Stimulated activated naive B cell treated with anti-CD40 and anti-IgM and Interleukin-4, amounts not matched to agents 10 μg/mL and 1 μg/mL and 100 μg/mL, for 72 hours (primary cell): ENCODE measurements around the gene CENPN.

ENCODE experiments used
- ATAC-seq, 2 donors: fragments of 150-1000 bp; cut with Tn5 transposase; replicated peaks; 2 replicates each; pipeline ENCODE4 v1.10.0; 2021; ENCODE audit warnings: moderate library complexity in 1 of 2
- DNase-seq: peaks from one replicate; pipeline ENCODE4 v3.0.0; 2021
- H3K27ac Mint-ChIP-seq: one replicate; pipeline ENCODE4 v1.8.0; 2022; ENCODE audit warnings: mild to moderate bottlenecking, mixed read lengths
- H3K27me3 Mint-ChIP-seq, 2 donors: one replicate each; pipeline ENCODE4 v1.8.0; 2022; ENCODE audit warnings: mixed read lengths in 2 of 2
- H3K36me3 Mint-ChIP-seq, 2 donors: one replicate each; pipeline ENCODE4 v1.8.0; 2022; ENCODE audit warnings: mixed read lengths in 2 of 2, mild to moderate bottlenecking in 1 of 2
- H3K4me1 Mint-ChIP-seq, 2 donors: one replicate each; pipeline ENCODE4 v1.8.0; 2022; ENCODE audit warnings: mixed read lengths in 2 of 2, mild to moderate bottlenecking in 1 of 2
- H3K4me3 Mint-ChIP-seq, 2 donors: one replicate each; pipeline ENCODE4 v1.8.0; 2022; ENCODE audit warnings: mild to moderate bottlenecking in 2 of 2, mixed read lengths in 2 of 2, moderate library complexity in 1 of 2
- H3K9me3 Mint-ChIP-seq, 2 donors: one replicate each; pipeline ENCODE4 v1.8.0; 2022; ENCODE audit warnings: mixed read lengths in 2 of 2, mild to moderate bottlenecking in 1 of 2

The CENPN gene

DNA sequence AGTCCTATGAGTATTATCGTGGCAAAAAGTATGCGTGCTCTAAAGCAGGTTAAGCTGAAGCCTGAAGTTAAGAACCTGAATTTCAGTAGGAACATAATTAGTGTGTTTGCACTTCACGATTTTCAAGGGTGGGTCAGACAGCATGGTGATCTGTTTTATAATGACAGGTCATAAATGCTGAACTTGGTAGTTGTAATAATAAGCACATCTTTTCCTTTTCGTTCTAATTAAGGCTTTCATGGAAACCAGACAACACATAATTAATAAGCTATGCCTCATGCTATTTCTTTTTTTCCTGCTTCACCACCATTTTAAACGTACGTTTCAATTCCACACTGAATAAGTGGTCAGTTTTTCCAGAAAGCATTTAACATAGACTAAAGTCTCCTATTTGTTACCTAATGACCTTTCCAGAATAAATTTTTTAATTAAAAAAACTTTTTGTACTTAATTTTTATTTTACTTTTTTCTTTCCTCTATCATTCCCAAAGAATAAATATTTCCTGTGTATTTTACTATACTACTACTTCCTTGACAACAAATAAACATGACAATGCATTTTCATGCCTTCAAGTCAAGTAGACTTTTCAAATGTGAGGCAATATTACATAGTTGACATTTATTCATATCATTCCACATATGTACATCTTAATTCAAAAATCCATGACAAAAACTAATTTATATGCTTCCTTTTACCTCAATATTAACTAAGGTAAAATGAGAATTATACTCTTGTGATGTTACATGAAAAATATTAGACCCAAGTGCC lies 22.7 kb upstream of the CENPN start:
- no peaks in the 10 kb centered on the region for H3K27me3 Mint-ChIP-seq
- H3K27ac Mint-ChIP-seq: no peak overlapping the region
- H3K9me3 Mint-ChIP-seq: no peaks in the 10 kb centered on the region
- peaks cover 5 to 19% of the 10 kb centered on the region in 2 donors for H3K4me1 Mint-ChIP-seq
- H3K4me3 Mint-ChIP-seq: no peak overlapping the region
- DNase-seq (no peak), ATAC-seq (no peak)
- H3K36me3 Mint-ChIP-seq: peaks cover 24% of the 10 kb centered on the region in 2 donors

DNA sequence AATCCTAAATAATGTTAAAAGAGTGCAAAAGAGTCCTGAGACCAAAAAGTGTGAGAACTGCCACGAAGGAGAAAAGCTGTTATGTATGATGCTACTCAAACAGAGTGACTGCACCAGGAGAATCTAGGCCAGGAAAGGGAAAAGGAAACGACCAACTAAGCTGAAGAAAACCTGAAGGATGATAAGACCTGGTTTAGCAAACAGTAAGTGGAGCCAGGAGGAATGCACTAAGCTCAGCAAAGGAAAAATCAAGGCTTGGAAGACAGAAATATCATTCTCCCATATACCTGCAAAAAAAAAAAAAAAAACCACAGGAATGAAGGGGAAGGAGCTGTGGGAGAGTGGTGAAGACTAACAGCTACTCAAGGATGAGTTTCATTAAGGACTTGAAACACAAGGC lies 21.4 kb upstream of the CENPN start:
- DNase-seq (no peak), ATAC-seq (no peak)
- no peak overlapping the region for H3K4me3 Mint-ChIP-seq
- H3K4me1 Mint-ChIP-seq: peaks cover 5 to 19% of the 10 kb centered on the region in 2 donors
- peaks cover 26 to 30% of the 10 kb centered on the region in 2 donors for H3K36me3 Mint-ChIP-seq
- H3K27me3 Mint-ChIP-seq: no peaks in the 10 kb centered on the region
- no peaks in the 10 kb centered on the region for H3K9me3 Mint-ChIP-seq
- H3K27ac Mint-ChIP-seq: no peak overlapping the region

DNA sequence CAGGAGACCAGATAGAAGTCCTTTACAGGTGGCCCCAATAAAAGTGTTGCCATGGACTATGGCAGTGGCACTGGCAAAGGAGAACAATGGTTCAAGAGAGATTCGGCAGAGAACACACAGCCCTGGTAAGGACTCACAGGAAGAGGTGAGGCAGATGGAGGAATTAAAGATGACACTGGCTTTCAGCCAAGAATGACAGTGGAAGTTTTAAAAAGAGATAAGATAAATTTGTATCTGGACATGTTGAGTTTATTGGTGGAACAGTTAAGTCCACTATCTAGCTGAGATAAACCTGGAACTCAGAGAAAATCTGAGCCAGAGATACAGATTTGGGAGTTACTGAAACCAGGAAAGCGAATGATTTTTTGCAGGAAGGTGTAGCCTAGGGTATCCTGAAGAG lies 20.5 kb upstream of the CENPN start:
- no peak for ATAC-seq
- H3K27ac Mint-ChIP-seq: no peak overlapping the region

DNA sequence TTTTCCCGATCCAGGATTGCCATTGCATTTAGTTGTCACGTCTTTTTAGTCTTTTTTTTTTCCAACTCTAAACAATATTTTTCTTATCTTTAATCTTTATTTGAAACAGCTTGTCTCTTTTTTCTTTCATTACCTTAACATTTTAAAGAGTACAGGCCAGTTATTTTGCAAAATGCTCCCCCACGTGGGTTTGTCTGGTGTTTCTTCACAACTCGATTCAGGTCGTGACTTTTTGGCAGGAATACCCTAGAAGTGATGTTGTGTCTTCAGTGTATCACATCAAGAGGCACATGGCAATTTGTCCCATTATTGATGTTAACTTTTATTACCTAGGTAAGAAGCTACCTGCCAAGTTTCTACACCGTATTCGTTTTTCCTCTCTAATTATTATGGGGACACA lies 18.3 kb upstream of the CENPN start:
- H3K4me3 Mint-ChIP-seq: no peak overlapping the region
- no peak overlapping the region for H3K27ac Mint-ChIP-seq
- no peaks in the 10 kb centered on the region for H3K9me3 Mint-ChIP-seq
- peaks cover 10 to 27% of the 10 kb centered on the region in 2 donors for H3K4me1 Mint-ChIP-seq
- no peaks in the 10 kb centered on the region for H3K27me3 Mint-ChIP-seq
- no peak for DNase-seq
- H3K36me3 Mint-ChIP-seq: peaks cover 33 to 45% of the 10 kb centered on the region in 2 donors
- ATAC-seq: no peak

More for the DNA sequence above, 20.5 kb upstream of the CENPN start:
- Mint-ChIP-seq H3K4me3 (no peak overlapping the region), H3K36me3 (peaks cover 28 to 33% of the 10 kb centered on the region in 2 donors), H3K27me3 (no peaks in the 10 kb centered on the region), H3K9me3 (no peaks in the 10 kb centered on the region), H3K4me1 (peaks cover 5 to 19% of the 10 kb centered on the region in 2 donors)
- DNase-seq: no peak

DNA sequence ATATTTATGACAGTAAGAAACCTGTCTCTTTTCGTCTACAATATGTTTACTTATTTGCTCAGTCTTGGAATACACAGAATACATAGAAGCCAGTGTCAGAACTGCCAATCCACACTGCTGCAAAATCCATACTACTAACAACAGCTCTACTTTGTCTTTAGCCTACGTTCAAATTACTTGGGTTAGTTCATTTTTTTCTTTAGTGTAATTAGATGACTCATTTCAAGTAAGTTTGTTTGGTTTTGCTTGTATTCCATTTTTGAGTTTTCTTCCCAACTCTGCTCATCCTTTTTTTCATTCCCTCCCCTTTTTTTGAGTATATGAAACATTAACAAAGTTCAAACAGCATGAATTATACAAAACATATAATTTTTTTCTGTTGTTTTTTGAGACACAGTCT lies 17.2 kb upstream of the CENPN start:
- DNase-seq: no peak
- no peaks in the 10 kb centered on the region for H3K9me3 Mint-ChIP-seq
- no peak overlapping the region for H3K4me3 Mint-ChIP-seq
- ATAC-seq: no peak
- H3K36me3 Mint-ChIP-seq: peaks cover 37 to 49% of the 10 kb centered on the region in 2 donors
- no peak overlapping the region for H3K27ac Mint-ChIP-seq
- peaks cover 10 to 34% of the 10 kb centered on the region in 2 donors for H3K4me1 Mint-ChIP-seq
- no peaks in the 10 kb centered on the region for H3K27me3 Mint-ChIP-seq

DNA sequence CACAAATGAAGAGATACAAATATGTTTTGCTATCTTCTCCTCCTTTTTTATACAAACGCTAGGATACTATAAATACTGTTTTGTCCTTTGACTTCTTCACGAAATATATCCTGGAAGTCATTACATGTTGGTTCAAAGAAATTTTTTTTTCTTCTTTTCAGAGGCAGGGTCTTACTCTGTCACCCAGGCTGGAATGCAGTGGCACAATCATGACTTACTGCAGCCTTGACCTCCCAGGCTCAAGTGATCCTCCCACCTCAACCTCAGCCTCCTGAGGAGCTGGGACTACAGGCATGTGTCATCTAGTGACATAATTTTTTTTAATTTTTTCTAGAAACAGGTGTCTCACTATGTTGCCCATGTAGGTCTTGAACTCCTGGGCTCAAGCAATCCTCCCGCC lies 16.4 kb upstream of the CENPN start:
- Mint-ChIP-seq H3K9me3 (no peaks in the 10 kb centered on the region), H3K4me3 (no peak overlapping the region), H3K4me1 (peaks cover 10 to 32% of the 10 kb centered on the region in 2 donors), H3K27ac (no peak overlapping the region), H3K36me3 (peaks cover 39 to 51% of the 10 kb centered on the region in 2 donors), H3K27me3 (no peaks in the 10 kb centered on the region)
- ATAC-seq (no peak), DNase-seq (no peak)

DNA sequence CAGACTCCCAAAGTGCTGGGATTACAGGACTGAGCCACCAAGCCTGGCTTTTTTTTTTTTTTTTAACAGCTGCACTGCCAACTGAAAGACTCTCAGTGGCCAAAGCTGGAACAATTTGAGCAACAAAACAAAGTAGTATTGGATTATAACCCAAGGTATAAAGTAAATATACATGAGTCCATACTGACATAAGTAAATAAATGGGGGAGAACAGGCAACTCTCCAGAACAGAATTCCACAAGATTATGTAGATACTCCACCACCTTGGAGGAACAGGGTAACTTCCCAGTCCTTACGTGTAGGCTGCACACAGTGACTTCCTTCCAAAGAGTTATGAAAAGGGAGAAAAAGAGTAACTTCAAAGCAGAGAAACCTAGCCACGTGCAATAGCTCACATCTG lies 16.0 kb upstream of the CENPN start:
- DNase-seq: no peak
- H3K4me3 Mint-ChIP-seq: no peak overlapping the region
- ATAC-seq: no peak
- no peak overlapping the region for H3K27ac Mint-ChIP-seq
- no peaks in the 10 kb centered on the region for H3K27me3 Mint-ChIP-seq
- H3K9me3 Mint-ChIP-seq: no peaks in the 10 kb centered on the region
- H3K36me3 Mint-ChIP-seq: peaks cover 35 to 48% of the 10 kb centered on the region in 2 donors
- H3K4me1 Mint-ChIP-seq: peaks cover 10 to 29% of the 10 kb centered on the region in 2 donors

DNA sequence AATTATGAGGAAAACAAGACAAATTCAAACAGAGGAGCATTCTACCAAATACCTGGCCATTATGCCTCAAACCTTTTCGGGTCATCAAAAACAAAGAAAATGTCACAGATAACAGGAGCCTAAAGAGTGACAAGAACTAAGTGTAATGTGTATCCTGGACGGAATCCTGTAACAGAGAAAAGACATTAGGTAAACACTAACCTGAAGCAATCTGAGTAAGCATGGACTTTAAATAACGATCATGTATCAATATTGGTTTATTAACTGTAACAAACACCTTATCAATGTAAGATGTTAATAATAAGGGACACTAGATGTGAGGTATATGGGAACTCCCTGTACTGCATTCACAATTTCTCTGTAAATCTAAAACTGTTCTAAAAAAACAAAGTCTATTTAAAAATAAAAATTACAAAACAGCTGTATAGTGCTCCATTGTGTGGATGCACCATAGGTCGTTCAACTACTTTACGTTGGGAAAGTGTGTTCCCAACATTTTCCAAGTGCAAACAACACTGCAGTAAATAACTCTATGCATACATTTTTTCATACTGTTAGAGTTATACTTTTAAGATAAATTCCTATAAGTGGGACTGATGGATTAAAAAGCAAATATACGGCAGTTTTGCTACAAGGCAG lies 15.1 kb upstream of the CENPN start:
- Mint-ChIP-seq H3K27ac (no peak overlapping the region), H3K27me3 (no peaks in the 10 kb centered on the region)

DNA sequence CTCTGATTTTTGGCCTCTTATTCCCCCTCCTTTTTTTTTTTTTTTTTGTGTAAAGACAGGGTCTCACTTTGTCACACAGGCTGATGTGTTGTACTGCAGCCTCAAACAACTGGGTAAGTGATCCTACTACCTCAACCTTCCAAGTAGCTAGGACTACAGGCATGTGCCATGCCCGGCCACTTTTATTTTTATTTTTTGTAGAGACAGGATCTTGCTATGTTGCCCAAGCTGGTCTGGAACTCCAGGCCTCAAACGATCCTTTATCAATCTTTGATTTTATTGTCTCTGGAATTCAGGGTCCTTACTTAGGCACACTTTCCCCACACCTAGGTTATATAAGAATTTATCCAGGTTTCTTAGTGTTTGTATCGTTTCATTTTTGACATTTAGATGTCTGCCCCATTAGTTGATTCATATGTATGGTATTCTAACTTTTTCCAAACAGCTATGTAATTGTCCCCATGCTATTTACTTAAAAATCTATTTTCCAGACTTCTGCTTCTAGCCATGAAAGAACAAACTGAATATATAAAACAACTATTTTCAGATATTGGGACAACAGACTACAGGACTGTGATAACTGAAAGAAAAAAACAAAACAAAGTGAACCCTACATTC lies 14.2 kb upstream of the CENPN start:
- no peaks in the 10 kb centered on the region for H3K9me3 Mint-ChIP-seq
- H3K27ac Mint-ChIP-seq: no peak overlapping the region
- peaks cover 9 to 28% of the 10 kb centered on the region in 2 donors for H3K4me1 Mint-ChIP-seq
- no peaks in the 10 kb centered on the region for H3K27me3 Mint-ChIP-seq
- ATAC-seq (no peak), DNase-seq (no peak)
- H3K36me3 Mint-ChIP-seq: peaks cover 27 to 36% of the 10 kb centered on the region in 2 donors
- H3K4me3 Mint-ChIP-seq: no peak overlapping the region

More for the DNA sequence above, 15.1 kb upstream of the CENPN start:
- ATAC-seq (no peak), DNase-seq (no peak)
- Mint-ChIP-seq H3K4me1 (peaks cover 8 to 28% of the 10 kb centered on the region in 2 donors), H3K9me3 (no peaks in the 10 kb centered on the region), H3K4me3 (no peak overlapping the region), H3K36me3 (peaks cover 31 to 42% of the 10 kb centered on the region in 2 donors)

DNA sequence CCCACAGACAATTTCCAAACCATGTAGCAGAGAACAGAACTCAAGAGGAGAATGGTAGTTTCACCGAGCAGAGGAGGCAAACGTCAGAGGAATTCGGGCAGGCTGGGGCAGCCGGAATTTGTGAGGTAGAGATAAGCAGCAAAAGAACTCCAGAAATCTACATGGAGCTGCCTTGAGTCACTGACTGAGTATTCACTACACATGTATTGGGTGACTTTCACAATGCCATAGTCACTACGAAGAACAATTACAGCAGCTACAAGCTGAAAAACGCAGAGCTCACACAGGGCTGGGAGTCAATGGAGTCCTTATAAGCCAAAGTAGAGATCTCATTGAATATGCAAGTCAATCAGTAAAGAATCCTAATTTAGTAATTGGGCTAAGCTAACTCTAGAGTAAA lies 13.7 kb upstream of the CENPN start:
- no peaks in the 10 kb centered on the region for H3K9me3 Mint-ChIP-seq
- peaks cover 9 to 31% of the 10 kb centered on the region in 2 donors for H3K4me1 Mint-ChIP-seq
- H3K27me3 Mint-ChIP-seq: no peaks in the 10 kb centered on the region
- ATAC-seq: no peak
- DNase-seq: no peak
- H3K27ac Mint-ChIP-seq: no peak overlapping the region
- H3K4me3 Mint-ChIP-seq: no peak overlapping the region
- peaks cover 27 to 36% of the 10 kb centered on the region in 2 donors for H3K36me3 Mint-ChIP-seq

DNA sequence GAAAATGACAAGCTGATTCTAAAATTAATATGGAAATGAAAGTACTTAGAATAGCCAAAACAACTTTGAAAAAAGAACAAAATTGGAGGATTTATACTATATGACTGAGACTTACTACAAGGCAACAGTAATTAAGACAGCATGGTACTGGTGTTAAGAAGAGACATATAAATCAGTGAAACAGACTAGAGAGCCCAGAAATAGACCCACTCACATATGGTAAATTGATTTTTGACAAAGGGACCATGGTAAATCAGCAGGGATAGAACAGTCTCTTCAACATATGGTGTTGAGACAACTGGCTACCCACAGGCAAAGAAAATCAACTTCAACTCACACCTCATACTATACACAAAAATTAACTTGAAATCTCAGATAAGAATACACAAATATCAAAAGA lies 13.2 kb upstream of the CENPN start:
- H3K36me3 Mint-ChIP-seq: peaks cover 27 to 37% of the 10 kb centered on the region in 2 donors
- H3K4me1 Mint-ChIP-seq: peaks cover 10 to 36% of the 10 kb centered on the region in 2 donors
- H3K9me3 Mint-ChIP-seq: no peaks in the 10 kb centered on the region

DNA sequence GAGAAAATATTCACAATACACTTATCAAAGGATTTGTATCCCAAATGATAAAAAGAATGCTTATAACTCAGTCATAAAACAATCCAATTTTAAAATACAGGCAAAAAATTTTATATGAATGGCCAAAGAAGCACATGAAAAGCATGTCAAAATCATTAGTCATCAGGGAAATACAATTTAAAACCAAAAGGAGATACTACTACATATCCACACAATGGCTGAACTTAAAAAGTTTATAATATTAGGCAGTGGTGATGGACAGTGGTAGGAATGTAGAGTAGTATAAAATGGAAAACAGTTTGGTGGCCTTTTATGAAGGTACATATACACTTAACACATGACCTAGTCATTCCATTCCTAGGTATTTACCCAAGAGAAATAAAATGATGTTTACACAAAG lies 12.6 kb upstream of the CENPN start:
- peaks cover 16 to 42% of the 10 kb centered on the region in 2 donors for H3K4me1 Mint-ChIP-seq
- H3K27me3 Mint-ChIP-seq: no peaks in the 10 kb centered on the region
- DNase-seq: no peak
- H3K36me3 Mint-ChIP-seq: peaks cover 31 to 43% of the 10 kb centered on the region in 2 donors
- ATAC-seq: no peak
- no peak overlapping the region for H3K27ac Mint-ChIP-seq
- no peaks in the 10 kb centered on the region for H3K9me3 Mint-ChIP-seq
- no peak overlapping the region for H3K4me3 Mint-ChIP-seq

More for the DNA sequence above, 13.2 kb upstream of the CENPN start:
- ATAC-seq: no peak
- H3K27me3 Mint-ChIP-seq: no peaks in the 10 kb centered on the region
- no peak overlapping the region for H3K27ac Mint-ChIP-seq
- no peak for DNase-seq
- no peak overlapping the region for H3K4me3 Mint-ChIP-seq

DNA sequence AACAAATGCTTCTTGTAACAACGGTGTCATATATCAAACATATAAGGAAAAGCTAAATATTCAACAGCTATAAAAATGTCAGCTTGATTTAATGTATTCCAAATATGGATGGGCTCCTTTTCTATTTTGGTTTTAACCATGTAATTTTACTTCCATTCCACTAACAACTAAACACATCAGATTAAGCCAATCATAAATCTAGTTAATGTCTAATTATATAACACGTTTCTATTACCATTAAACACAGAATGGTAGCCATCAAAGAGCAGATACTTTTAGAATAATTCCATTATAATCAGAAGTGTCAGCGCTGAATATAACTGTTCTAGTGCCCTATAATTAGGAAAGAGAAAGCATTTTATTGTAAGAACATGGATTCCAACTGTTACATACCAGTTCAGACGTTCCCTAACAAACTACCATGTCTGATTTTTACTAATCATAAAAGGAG lies 10.3 kb upstream of the CENPN start:
- Mint-ChIP-seq H3K27me3 (no peaks in the 10 kb centered on the region), H3K4me1 (peaks cover 23 to 63% of the 10 kb centered on the region in 2 donors), H3K4me3 (peak overlapping the region; percentile 85 to 86), H3K9me3 (no peaks in the 10 kb centered on the region), H3K27ac (peak overlapping the region; percentile 88), H3K36me3 (peaks cover 22 to 44% of the 10 kb centered on the region in 2 donors)
- ATAC-seq (peak in 1 of 2 donors; percentile 33), DNase-seq (no peak)

DNA sequence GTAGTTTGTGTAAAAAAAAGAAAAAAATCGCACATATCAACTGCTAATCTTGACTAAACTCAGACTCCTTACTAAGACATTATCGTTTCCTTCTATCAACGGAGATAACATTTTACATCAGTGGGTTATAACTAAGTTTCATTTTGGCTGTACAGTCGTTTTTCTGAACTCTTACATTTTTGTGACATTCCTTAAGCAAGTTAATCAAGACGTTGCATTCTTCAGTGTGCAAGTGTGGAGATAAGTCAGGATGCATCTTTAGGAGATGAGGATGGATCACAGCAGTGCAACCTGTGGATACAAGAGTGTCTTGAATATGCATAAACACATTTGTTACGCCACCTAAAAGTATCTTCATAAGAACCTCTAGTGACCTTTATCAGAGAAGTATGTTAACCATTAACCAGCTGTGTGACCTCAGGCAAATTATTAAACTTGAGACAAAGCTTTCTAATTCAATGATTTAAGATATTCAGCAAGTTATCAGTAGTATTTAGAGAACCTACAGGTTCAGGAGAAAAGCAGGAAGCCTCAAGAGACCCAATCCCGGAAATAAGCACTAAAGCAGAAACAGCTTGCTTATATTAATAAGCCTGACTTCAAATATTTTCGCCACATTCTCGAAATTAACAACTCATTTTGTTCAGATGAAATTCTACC lies 9.7 kb upstream of the CENPN start:
- Mint-ChIP-seq H3K4me1 (peaks cover 23 to 69% of the 10 kb centered on the region in 2 donors), H3K36me3 (peaks cover 21 to 47% of the 10 kb centered on the region in 2 donors), H3K4me3 (peak overlapping the region; percentile 85 to 86), H3K9me3 (no peaks in the 10 kb centered on the region), H3K27ac (peak overlapping the region; percentile 88), H3K27me3 (no peaks in the 10 kb centered on the region)
- ATAC-seq (peak; percentile 81 to 93), DNase-seq (no peak)
